ENCODE measurements around the gene GLO1.

Gene GLO1

GRCh38 chr6:38686270-38687042, 16.5 kb downstream of the GLO1 start:
- H3K4me3 ChIP-seq (ENCODE audit: low read depth, low read length): no peak overlapping the region
- in situ Hi-C loops (cut with HindIII; ENCODE audit: low sequenced_read_pairs): no loop called here
- no peak for TF ChIP-seq CTCF (IDR thresholded peaks at IDR 0.05; ENCODE audit: low read depth, low read length)
- DNase-seq (ENCODE audit: low read depth, low spot score): no peak

- H3K4me3 ChIP-seq (ENCODE audit: low read depth, low read length): no peak overlapping the region
- TF ChIP-seq CTCF (IDR thresholded peaks at IDR 0.05; ENCODE audit: low read depth, low read length): no peak
- in situ Hi-C loops (cut with HindIII; ENCODE audit: low sequenced_read_pairs): no loop called here
- DNase-seq (ENCODE audit: low read depth, low spot score): no peak
Observed at GRCh38 chr6:38684904-38685303, 18.0 kb downstream of the GLO1 start.

GRCh38 chr6:38684237-38684636, 18.7 kb downstream of the GLO1 start:
- TF ChIP-seq CTCF (IDR thresholded peaks at IDR 0.05; ENCODE audit: low read depth, low read length): no peak
- no peak overlapping the region for H3K4me3 ChIP-seq (ENCODE audit: low read depth, low read length)
- in situ Hi-C loops (cut with HindIII; ENCODE audit: low sequenced_read_pairs): no loop called here
- DNase-seq (ENCODE audit: low read depth, low spot score): no peak

GRCh38 chr6:38681850-38682249, 21.1 kb downstream of the GLO1 start:
- H3K4me3 ChIP-seq (ENCODE audit: low read depth, low read length): no peak overlapping the region
- TF ChIP-seq CTCF (IDR thresholded peaks at IDR 0.05; ENCODE audit: low read depth, low read length): no peak
- in situ Hi-C loops (cut with HindIII; ENCODE audit: low sequenced_read_pairs): no loop called here
- no peak for DNase-seq (ENCODE audit: low read depth, low spot score)

- H3K4me3 ChIP-seq (ENCODE audit: low read depth, low read length): no peak overlapping the region
- no peak for TF ChIP-seq CTCF (IDR thresholded peaks at IDR 0.05; ENCODE audit: low read depth, low read length)
- in situ Hi-C loops (cut with HindIII; ENCODE audit: low sequenced_read_pairs): no loop called here
- no peak for DNase-seq (ENCODE audit: low read depth, low spot score)
Observed at GRCh38 chr6:38679668-38680067, 23.3 kb downstream of the GLO1 start.

- H3K4me3 ChIP-seq (ENCODE audit: low read depth, low read length): no peak overlapping the region
- in situ Hi-C loops (cut with HindIII; ENCODE audit: low sequenced_read_pairs): no loop called here
- no peak for TF ChIP-seq CTCF (IDR thresholded peaks at IDR 0.05; ENCODE audit: low read depth, low read length)
- no peak for DNase-seq (ENCODE audit: low read depth, low spot score)
Observed at GRCh38 chr6:38678178-38678760, 24.7 kb downstream of the GLO1 start.
